ENCODE results near the gene SPINT2.
A peak's percentile ranks its signal among the peaks of the same experiment; 100 is the strongest.
"Not testable (repeated sequence)": the region's sequence is repeated elsewhere in the genome, so short reads cannot be mapped to it uniquely, and the experiment has no call there.

The SPINT2 gene

DNA sequence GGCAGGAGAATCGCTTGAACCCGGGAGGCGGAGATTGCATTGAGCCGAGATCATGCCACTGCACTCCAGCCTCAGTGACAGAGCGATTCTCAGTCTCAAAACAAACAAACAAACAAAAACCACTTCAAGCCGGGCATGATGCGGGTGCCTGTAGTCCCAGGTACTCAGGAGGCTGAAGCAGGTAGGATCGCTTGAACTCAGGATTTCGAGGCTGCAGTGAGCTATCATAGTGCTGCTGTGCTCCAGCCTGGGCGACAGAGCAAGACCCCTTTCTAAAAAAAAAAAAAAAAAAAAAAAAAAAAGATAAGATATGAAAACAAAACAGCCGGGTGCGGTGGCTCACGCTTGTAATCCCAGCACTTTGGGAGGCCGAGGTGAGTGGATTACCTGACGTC, 21.1 kb upstream of the SPINT2 start:
- no peak for DNase-seq

DNA sequence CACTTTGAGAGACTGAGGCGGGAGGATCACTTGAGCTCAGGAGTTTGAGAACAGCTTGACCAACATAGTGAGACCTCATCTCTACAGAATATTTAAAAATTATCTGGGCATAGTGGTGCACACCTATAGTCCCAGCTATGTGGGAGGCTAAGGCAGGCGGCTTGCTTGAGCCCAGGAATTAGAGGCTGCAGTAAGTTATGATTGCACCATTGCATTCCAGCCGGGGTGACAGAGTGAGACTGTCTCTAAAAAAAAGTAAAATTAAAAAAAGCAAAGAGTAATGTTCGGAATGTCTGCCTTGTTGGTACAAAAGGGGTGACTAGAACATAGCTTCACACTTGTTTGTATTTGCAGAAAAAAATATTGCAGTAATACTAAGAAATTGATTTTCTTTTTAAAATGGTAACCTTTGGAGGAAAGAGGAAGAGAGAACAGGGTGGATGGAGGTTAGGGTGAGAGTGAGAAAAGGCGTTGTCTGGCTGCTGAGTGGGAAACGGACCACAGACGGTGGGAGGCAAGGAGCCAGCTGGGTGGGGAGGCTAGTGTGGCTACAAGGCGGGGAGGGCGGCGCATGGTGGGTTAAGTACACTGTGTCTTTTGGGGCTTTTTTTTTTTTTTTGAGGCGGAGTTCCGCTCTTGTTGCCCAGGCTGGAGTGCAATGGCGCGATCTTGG, 18.4 kb upstream of the SPINT2 start:
- no peak for DNase-seq

DNA sequence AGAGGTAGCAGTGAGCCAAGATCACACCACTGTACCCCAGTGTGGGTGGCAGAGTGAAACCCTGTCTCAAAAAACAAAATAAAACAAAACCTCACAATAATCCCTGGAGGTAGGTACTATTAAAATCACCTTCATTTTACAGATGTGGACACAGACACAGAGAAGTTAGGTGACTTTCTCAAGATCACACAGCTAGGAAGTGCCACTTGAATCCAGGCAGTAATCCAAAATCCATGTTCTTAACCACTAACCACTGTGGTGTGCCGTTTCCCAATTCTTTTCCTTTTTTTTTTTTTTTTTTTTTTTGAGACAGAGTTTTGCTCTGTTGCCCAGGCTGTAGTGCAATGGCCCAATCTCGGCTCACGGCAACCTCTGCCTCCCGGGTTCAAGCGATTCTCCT, 17.2 kb upstream of the SPINT2 start:
- no peak for DNase-seq

GRCh38 chr19:38247734-38248268, 16.6 kb upstream of the SPINT2 start:
- DNase-seq = no peak

- no peak for DNase-seq
These were observed 16.0 kb upstream of the SPINT2 start for GRCh38 chr19:38248421-38248820.

GRCh38 chr19:38250428-38250820, 13.9 kb upstream of the SPINT2 start:
- no peak for DNase-seq

DNA sequence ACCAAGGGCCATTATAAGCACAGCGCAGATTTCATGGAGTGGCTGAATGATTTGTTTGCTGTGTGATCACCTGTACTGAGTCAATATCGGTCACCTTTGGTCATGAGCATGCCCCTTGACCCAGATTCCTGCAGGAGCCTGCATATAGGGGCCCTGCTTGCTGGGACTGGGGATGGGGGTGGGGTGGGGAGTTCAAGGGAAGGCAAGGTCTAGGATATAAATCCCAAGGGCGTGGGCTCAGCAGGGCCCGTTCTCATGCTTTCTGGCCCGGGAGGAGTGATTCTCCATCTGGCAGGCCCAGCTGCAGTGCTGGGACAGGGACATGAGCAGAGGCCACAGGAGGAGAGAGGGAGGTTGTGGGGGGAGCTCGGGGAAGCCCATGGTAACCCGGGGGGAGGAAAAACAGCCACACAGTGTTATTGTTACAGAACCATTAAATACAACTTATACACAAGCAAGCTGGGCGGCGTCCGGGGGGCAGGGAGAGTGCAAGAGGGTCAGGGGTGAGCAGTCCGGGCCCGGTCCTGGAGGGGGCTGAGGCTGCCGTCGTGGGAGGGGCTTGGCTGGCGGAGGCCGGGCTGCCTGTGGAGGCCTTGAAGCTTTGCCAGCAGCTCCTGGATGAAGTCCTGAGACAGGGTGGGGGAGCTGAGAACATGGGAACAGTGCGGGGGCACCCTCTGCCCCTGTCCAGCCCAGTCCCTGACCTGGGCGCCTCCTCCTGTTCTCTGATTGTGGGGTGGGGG, 13.4 kb upstream of the SPINT2 start:
- no peak for DNase-seq

DNA sequence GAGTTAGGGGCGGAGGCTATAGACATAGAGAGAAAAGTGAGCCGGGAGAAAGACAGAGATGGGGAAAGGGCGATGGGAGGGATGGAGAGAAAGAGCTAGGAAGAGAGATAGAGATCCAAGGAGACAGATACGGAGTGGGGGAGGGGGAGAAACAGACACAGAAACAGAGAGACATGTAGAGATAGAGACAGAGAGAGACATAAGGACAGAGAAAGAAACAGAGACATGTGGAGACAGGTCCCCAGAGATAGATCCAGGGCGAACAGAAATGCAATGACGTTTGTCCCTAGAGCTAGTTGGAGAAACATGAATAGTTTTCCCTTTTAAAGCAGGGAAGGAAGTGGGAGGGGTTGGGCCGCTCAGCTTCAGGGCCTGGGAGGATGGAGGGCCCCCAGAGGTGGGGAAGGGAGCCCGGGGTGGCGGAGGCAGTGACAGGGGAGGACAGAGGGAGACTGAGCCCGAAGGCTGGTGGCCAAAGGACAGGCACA, 12.8 kb upstream of the SPINT2 start:
- no peak for DNase-seq

- DNase-seq = no peak
These were observed 12.0 kb upstream of the SPINT2 start for GRCh38 chr19:38252385-38252784.

DNA sequence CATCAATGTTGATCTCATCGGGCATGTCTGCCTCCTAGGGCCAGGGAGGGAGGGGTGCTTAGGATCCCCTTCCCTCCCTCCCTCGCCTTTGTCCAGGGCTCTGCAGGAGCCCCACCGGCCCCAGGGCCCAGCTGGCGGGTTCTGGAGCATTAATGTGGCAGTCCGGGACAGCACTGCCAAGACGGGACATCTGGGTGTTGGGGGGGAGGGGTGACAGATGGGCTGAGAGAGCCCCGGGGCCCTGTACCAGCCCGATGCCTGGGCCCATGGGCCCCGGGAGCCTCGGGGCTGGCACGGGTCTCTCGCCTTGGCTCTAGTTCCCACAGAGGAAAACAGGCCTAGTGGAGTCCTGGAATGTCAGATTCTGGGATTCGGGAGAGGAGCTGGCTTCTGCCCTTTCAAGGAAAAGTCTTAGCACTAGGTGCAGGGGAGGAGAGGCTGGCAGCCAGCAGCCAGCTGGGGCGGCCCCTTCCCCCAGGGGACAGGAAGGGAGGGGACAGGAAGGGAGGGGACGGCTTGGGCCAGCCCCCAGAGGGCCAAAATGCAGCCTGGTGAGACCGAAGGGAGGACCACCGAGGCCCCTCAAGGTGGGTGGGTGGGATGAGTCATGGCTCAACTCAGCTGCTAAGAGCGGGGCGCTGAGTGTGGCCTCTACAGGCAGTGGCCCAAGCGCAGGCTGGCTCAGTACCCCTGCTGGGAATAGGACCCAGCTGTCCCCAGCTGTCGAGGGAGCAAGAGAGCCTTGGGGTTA, 11.3 kb upstream of the SPINT2 start:
- no peak for DNase-seq

GRCh38 chr19:38253788-38254187, 10.6 kb upstream of the SPINT2 start:
- no peak for DNase-seq

DNA sequence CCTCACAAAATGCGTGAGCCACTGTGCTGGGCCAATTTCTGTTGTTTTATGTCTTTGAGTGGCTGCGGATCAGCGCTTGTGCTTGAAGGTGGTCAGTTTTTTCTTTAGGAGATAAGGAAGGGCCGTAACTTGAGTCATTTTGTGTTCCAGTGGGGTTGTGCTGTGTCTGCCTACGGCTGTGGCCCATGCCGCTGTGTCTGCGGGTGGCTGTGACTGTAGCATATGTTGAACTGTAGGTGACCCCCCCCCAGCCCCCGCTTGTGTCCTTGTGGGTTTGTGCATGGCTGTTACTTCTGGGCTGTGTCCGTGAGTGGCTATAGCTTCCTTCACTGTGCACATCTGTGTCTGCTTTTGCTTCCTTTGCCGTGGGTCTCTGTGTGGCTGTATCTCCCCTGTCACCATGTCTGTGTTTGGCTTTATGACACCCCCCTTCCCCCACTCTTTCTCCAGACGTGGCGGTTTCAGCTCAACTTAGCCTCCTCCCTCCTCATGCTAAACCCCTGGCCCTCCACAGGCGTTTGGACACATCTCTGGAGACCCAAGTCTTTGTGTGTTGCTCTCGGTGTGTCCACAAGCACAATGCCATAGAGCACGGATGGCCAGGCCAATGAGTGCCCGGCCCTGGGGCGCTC, 8.9 kb upstream of the SPINT2 start:
- DNase-seq = no peak

GRCh38 chr19:38261942-38262341, 2.4 kb upstream of the SPINT2 start:
- DNase-seq = not testable (repeated sequence)

DNA sequence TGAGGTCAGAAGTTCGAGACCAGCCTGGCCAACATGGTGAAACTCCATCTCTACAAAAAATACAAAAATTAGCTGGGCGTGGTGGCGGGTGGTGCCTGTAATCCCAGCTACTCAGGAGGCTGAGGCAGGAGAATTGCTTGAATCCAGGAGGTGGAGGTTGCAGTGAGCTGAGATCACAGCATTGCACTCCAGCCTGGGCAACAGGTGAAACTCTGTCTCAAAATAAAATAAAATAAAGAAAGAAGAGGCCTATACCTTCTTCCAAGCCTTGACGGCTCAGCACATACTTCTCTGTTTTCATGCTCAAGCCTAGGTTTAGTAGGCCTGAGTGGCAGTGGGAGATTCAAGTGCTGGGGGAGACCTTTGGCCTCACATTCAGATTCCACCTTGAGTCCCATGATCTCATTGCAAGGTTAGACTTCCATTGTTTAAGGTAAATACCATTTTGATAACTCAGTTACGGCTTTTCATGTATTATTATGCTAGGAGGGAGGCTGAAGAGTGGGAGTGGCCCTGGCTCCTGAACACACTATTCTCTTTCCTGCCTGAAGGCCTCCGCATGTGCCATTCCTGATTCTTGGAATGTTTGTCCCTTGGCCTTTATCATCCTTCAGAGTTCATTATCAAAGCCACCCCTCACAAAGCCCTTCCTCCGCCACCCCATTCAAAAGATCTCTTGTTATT, 1.6 kb upstream of the SPINT2 start:
- DNase-seq = no peak

DNA sequence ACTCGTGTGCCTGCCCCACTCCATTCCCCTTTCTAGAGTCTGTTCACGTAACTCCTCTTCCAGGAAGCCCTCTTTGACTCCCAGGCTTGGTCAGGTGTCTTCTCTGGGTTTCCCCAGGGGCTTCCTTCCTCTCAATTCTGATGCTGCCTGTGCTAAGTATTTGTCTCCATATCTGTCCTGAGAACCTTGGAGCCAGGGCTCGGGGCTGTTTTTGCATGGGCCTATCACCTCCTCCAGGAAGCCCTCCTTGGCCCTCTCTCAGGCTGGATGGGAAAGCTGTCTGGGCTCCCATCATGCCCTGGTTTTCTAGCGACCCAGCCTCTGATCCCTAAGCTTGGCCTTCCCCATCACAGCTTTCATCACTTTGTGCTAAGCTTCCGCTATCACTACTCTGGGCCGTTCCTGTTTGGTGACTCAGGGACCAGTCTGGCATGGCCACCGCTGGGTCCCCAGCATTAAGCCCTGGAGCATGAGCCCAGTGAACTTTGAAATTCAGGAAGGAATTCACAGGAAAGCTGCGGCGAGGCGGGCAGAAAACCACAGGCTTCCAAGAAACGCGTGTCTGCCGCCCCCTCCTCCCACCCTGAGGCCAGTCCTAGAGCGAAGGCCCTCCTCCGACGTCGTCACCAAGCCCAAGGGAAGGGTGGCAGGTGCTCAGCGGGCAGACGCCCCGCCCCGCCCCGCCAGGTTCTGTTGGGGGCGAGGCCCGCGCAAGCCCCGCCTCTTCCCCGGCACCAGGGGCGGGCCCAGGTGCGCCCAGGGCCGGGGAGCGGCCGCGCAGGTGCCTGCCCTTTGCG, 486 bp upstream of the SPINT2 start:
- peak; percentile 85 for DNase-seq

- DNase-seq = no peak
These were observed 964 bp downstream of the SPINT2 start for GRCh38 chr19:38265213-38265861.

- no peak for DNase-seq
These were observed 1.6 kb downstream of the SPINT2 start for GRCh38 chr19:38265921-38266429.

DNA sequence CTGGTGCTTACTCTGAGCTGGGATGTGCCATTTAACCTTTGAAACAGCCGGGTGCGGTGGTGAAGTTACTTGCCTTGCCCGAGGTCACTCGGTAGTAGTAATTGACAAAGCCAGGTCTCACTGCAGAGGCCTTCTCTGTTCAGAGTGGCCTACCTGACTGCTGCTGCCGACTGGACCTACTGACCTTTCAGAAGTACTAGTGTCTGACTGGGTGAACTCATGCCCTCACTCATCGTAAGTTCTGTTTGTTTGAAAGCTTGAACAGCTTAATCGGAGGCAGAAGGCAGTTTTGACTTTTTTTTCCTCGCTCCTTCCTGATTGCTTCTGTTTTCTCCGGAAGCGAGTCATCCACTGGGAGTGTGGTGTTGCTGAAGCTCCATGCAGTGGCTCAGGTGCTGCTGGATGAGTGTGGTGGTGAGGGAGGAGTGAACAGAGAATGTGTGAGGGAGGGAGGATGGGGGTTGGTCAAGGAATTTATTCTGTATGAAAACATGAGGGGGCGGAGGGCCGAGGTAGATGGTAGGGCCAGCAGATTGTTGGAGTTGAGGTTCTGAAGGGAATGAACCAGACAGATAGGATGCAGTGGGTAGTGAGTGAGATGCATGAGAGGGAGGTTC, 2.7 kb downstream of the SPINT2 start:
- DNase-seq = no peak

DNA sequence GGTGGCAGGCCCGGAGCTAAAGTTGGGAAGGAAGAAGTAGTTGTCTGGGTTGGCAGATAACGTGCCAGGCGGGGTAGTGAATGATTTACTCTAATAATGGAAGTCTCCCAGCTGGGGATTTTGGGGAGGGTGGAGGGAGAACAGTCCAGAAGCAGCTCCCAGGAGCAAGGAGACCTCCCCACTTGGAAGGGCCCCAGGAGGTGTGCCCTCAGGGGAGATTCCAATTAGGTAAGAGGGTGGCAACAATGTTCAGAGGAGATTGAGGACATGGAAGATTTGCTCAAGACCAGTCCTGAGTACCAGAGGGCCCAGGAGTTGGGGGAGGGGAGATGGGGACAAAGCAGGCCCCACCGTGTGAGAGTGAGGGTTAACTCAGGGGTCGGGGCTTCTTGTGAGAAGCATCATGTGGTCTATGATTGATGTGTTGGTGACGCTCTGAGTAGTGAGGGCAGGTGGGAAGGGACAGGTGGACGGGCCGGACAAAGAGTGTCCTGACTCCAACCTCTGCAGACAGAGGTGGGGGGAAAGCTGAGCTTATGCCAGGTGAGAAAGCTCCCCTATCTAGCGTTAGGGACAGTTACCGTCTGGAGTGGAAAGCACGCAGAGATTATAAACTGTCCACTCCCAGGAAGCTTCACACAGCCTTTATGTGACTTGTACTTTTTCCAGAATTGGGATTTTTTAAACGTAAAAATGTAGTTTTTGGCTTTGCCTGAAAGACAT, 3.5 kb downstream of the SPINT2 start:
- no peak for DNase-seq

GRCh38 chr19:38268539-38268938, 4.2 kb downstream of the SPINT2 start:
- no peak for DNase-seq

All from suppressor macrophage treated with lipopolysaccharide for 4 hours (primary cell).